ENCODE results near the gene PAQR4.

GRCh38 chr16:3010510-3010909, 41.4 kb downstream of the PAQR4 start:
- TF ChIP-seq, protein P1, sequence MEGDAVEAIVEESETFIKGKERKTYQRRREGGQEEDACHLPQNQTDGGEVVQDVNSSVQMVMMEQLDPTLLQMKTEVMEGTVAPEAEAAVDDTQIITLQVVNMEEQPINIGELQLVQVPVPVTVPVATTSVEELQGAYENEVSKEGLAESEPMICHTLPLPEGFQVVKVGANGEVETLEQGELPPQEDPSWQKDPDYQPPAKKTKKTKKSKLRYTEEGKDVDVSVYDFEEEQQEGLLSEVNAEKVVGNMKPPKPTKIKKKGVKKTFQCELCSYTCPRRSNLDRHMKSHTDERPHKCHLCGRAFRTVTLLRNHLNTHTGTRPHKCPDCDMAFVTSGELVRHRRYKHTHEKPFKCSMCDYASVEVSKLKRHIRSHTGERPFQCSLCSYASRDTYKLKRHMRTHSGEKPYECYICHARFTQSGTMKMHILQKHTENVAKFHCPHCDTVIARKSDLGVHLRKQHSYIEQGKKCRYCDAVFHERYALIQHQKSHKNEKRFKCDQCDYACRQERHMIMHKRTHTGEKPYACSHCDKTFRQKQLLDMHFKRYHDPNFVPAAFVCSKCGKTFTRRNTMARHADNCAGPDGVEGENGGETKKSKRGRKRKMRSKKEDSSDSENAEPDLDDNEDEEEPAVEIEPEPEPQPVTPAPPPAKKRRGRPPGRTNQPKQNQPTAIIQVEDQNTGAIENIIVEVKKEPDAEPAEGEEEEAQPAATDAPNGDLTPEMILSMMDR (conservative IDR thresholded peaks at IDR 0.05 in 1 of 2, IDR thresholded peaks at IDR 0.05 in 1 of 2; ENCODE audit: extremely low read depth in 1 of 2, insufficient read depth in 1 of 2, low read depth in 1 of 2, low read length in 2 of 2): no peak
- TF ChIP-seq EZH2 (IDR thresholded peaks at IDR 0.05; ENCODE audit: borderline replicate concordance, low read length): no peak
